GM12891 (cell line): ENCODE data around the gene RBM27.

Experiments
- POLR2A ChIP-seq: IDR thresholded peaks from 2 replicates; pipeline ENCODE4 v1.6.1; 2011; ENCODE audit warnings: low read depth, low read length, control low read depth
- POLR2AphosphoS5 ChIP-seq: IDR thresholded peaks from 2 replicates; pipeline ENCODE4 v1.6.1; 2011; ENCODE audit warnings: low read depth, low read length, control low read depth
- POU2F2 ChIP-seq: IDR thresholded peaks from 2 replicates; pipeline ENCODE4 v1.6.1; 2011; ENCODE audit warnings: low read depth, mild to moderate bottlenecking, control low read depth, low read length, moderate library complexity
- SPI1 ChIP-seq: IDR thresholded peaks from 2 replicates; pipeline ENCODE4 v1.6.1; 2011; ENCODE audit warnings: low read depth, low read length, control low read depth
- TAF1 ChIP-seq: IDR thresholded peaks from 2 replicates; pipeline ENCODE4 v1.6.1; 2011; ENCODE audit warnings: low read depth, low read length, control low read depth

DNA sequence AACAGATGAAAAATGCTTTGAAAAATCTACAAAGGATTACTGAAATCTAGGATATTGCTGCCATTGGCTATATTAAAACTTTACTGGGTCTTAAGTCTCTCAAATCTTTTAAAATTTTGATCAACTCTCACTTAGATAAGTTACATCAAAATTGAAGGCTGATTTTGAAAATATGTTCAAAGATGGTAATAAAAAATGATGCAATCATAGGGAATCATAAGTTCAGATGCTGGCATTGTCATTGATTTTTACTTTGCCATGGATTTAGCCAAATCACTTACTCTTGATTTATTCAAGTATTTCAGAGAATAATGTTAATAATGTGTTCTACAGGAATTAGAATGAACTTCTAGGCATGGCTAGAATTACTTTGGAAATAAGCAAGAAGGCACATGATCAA lies 45.1 kb upstream of the RBM27 start:
- no peak for TF ChIP-seq POLR2A
- no peak for TF ChIP-seq SPI1
- TF ChIP-seq POLR2AphosphoS5 = no peak
- TF ChIP-seq TAF1 = no peak
- TF ChIP-seq POU2F2 = no peak
